DMS114 treated with DMSO at 0.1 percent for 48 hours (cell line): ENCODE results near the gene RPUSD2.

Experiments used
- DNase-seq: peaks from one replicate; lab custom pipeline; 2025; ENCODE audit not compliant: unreplicated experiment; lab: John Stamatoyannopoulos, UW

RPUSD2 gene

GRCh38 chr15:40569129-40569953 lies at the start of gene RPUSD2:
TSS of gene RPUSD2 (plus strand) at chr15:40569299. CDS start at chr15:40569338, 39 bp downstream.
- DNase-seq: peak; percentile 80

- DNase-seq: no peak
Measured at GRCh38 chr15:40523611-40524010, 45.5 kb upstream of the RPUSD2 start.

- no peak for DNase-seq
Measured at GRCh38 chr15:40525855-40526254, 43.2 kb upstream of the RPUSD2 start.

GRCh38 chr15:40528801-40529200 lies 40.3 kb upstream of the RPUSD2 start:
- DNase-seq: no peak

- no peak for DNase-seq
Measured at GRCh38 chr15:40533763-40534364, 35.2 kb upstream of the RPUSD2 start.

- no peak for DNase-seq
Measured at GRCh38 chr15:40534371-40534770, 34.7 kb upstream of the RPUSD2 start.

GRCh38 chr15:40536501-40536900 lies 32.6 kb upstream of the RPUSD2 start:
- no peak for DNase-seq

GRCh38 chr15:40538976-40539375 lies 30.1 kb upstream of the RPUSD2 start:
- DNase-seq: no peak

- no peak for DNase-seq
Measured at GRCh38 chr15:40543082-40543481, 26.0 kb upstream of the RPUSD2 start.

GRCh38 chr15:40543631-40544294 lies 25.3 kb upstream of the RPUSD2 start:
- DNase-seq: no peak

- no peak for DNase-seq
Measured at GRCh38 chr15:40545457-40545856, 23.6 kb upstream of the RPUSD2 start.

- no peak for DNase-seq
Measured at GRCh38 chr15:40548610-40549009, 20.5 kb upstream of the RPUSD2 start.

- DNase-seq: no peak
Measured at GRCh38 chr15:40549894-40550293, 19.2 kb upstream of the RPUSD2 start.

GRCh38 chr15:40550341-40551037 lies 18.6 kb upstream of the RPUSD2 start:
- no peak for DNase-seq

GRCh38 chr15:40554161-40554525 lies 15.0 kb upstream of the RPUSD2 start:
- DNase-seq: no peak

GRCh38 chr15:40555876-40556275 lies 13.2 kb upstream of the RPUSD2 start:
- no peak for DNase-seq

- DNase-seq: no peak
Measured at GRCh38 chr15:40558952-40559742, 10.0 kb upstream of the RPUSD2 start.

GRCh38 chr15:40562691-40563090 lies 6.4 kb upstream of the RPUSD2 start:
- no peak for DNase-seq

GRCh38 chr15:40563426-40563825 lies 5.7 kb upstream of the RPUSD2 start:
- no peak for DNase-seq

- DNase-seq: peak; percentile 98
Measured at GRCh38 chr15:40564591-40565332, 4.3 kb upstream of the RPUSD2 start, which contains the start of gene CCDC32. TSS of gene CCDC32 (minus strand) at chr15:40565042. CDS start at chr15:40563015, 2,027 bp downstream.
